Hepatic stellate cell (primary cell): ENCODE results near the gene TACC2.
"Not testable (repeated sequence)": the region's sequence is repeated elsewhere in the genome, so short reads cannot be mapped to it uniquely, and the experiment has no call there.

Source experiments
- DNase-seq: peaks from one replicate; pipeline ENCODE4 v3.0.0; 2011; ENCODE audit warnings: low spot score

The TACC2 gene

DNA sequence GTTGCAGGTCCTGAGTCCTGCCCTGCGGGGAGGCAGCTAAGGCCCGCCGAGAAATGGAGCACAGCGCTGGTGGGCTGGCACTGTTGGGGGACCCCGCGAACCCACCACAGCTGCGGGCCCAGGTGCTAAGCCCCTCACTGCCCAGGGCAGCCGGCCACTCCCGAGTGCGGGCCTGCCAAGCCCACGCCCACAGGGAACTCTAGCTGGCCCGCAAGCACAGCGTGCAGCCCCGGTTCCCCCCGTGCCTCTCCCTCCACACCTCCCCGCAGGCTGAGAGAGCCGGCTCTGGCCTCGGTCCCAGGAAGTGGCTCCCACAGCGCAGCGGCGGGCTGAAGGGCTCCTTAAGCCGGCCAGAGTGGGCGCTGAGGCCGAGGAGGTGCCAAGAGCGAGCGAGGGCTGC, 10.5 kb upstream of the TACC2 start:
- no peak for DNase-seq

DNA sequence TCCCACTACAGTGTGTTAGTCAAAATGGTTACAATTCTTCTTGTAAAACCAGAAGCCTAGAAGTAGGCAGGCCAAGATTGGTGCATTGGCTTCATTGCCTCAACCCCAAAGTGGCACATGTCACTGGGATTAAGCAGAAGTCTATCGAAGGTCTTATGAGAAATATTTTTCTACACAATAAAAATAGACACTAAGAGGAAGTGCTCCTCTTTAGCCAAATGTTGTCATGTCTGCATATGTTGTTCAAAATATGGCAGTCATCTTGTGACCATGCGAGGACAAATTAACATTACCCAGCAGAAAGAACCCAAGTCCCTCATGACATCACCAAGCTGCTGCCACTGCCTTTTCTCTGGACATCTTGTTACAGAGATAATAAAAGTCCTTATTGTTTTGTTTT, 7.6 kb upstream of the TACC2 start:
- DNase-seq = no peak

DNA sequence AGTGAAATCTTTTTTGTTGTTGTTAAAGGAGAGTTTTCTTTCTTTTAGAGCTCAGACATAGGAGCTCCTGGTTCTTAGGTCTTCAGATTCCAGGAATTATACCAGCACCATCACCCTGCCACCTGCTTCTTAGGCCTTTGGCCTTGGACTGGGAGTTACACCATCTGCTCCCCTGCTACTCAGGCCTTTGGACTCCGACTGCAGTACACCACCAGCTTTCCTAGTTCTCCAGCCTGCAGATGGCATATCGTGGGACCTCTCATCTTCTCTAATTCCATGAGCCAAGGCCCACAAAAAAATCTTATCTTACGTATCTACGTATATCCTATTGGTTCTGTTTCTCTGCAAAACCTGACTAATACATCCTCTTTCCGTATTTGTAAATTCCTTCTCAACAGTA, 5.1 kb upstream of the TACC2 start:
- DNase-seq = no peak

DNA sequence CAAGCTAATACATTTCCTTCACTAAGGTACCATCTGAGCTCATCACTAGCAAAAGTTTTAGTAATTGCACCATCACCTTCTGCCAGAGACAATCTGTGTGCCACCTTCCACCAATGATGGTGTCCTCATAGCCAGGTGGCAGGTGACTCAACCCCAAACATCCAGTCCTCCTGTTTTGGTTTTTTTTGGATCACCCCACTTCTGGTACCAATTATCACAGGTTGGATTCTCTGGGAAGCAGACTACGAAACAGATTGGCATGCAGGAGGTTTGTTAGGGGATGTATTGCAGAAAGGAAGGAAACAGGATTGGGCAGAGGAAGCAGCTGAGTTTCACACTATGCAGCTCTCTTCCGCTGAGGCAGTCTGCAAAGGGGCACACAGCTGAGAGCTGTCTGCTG, 4.5 kb upstream of the TACC2 start:
- no peak for DNase-seq

DNA sequence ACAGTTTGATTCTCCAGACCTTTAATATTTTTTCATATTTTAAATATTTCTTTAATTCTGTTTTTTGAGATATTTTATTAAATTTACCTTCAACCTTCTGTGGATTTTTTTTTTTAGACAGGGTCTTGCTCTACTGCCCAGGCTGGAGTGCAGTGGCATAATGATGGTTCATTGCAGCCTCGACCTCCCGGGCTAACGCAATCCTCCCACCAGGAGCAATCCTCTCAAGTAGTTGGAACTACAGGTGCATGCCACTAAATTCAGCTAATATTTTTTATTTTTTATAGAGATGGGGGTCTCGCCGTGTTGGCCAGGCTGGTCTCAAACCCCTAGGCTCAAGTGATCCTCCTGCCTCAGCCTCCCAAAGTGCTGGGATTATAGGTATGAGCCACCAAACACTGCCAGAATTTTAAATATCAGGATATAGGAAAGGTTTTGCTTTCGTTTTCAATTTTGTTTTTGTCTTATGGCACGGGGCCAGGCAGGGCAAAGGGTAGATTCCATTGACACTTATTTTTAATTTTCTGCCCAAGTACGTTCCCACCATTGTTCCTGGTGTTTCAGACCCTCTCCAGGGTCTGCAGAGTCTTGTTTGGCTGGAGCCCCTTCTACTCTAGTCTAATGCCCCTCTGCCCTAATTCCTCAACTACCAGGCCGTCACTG, 1.2 kb downstream of the TACC2 start:
- no peak for DNase-seq

DNA sequence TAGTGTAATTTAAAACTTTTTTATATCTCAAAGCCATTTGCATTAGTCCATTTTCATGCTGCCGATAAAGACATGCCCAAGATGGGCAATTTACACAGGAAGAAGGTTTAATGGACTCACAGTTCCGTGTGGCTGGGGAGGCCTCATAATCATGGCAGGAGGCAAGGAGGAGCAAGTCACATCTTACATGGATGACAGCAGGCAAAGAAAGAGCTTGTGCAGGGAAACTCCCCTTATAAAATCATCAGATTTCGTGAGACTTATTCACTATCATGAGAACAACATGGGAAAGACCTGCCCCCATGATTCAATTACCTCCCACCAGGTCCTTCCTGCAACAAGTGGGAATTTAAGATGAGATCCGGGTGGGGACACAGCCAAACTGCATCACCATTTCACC, 2.8 kb downstream of the TACC2 start:
- DNase-seq = not testable (repeated sequence)

DNA sequence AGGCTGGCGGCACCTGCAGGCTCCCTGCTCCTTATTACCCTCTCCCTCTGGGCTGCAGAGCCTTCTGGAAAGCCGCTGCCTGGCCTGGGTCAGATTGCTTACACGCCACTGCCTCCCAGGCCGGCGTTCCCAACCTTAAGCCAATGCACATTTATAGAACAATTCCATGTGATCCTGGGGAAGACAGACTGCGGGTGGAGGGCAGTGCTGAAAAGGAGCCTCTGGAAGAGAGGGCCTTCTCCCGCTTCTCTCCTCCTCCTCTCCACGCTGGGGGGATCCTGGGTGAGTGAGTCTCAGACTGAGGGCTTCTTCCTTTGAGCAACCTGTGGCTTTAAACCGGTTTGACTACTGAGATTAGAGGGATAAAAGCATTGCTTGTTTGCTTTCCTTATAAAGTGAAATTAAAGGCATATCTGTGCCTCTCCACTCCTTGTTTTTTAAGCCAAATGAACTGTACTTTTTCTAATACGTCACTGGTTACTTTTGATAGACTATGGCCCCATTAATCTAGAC, 5.5 kb downstream of the TACC2 start:
- no peak for DNase-seq

DNA sequence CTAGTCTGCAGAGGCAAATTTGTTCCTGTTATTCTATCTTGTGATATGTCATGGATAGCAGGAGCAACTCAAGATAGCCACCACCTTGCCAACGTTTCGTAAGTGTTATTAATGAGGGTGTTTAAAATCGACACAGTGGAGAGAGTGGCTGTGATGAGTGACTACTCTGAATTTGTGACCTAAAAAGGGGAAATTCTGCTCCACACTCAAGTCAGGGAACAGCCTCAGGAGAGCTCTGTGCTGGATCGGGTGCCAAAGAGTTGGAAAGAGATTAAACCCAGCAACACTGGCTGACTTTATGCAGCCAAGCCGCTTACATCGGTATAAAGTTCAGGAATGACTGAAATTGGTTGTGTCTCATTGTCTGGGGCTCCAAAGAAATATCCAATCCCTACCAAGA, 9.5 kb downstream of the TACC2 start:
- no peak for DNase-seq

DNA sequence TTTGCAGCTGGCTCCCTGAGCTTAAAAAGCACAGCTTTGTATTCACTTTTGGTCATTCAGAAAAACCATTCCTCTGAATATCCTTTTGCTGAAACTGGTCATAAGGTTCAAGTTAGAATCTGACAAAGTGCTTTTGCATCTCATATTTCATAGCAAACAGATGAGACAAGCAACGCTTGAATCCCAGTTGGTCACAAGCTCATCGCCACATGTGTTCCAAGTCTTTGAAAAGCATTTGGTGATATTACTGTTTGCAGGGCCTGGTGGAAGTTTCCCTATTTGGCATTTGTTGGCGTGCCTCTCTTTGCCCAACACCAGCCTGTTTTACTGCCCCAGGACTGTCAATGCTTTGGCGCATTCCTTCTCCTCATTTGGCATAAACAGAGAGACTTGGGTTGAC, 10.3 kb downstream of the TACC2 start:
- DNase-seq = no peak

DNA sequence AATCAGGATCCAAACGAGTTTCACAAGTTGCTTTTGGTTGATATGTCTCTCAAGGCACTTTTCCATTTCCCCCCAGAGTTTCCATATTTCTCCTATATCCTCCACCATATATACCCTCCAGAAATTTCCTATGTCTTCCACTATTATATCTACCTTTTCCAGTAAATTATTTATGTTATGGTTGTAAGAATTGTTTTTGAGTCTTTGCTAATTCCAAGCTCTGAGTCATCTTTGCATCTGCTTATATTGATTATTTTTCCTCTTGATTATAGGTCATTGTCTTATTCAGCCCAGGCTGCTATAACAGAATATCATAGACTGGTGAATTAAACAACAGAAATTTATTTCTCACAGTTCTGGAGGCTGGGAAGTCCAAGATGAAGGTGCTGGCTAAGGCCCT, 12.7 kb downstream of the TACC2 start:
- no peak for DNase-seq

DNA sequence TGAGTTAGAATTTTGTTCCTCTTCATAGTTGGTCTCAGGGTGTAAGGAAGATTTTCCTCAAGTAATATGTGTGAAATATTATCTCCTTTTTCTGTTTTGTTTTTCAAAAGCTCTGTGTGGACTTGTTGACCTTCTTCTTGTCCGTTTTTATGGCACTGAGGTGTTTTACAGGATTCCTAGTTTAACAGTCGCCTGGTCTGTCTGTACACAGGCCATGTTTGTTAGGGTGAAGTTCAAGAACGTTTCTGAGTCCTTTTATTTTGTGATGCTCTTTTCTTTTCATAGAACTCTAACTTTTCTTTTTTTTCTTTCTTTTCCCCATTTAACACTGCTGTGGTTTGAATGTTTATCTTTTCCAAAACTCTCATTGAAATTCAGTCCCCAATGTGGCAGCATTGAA, 18.5 kb downstream of the TACC2 start:
- DNase-seq = no peak

DNA sequence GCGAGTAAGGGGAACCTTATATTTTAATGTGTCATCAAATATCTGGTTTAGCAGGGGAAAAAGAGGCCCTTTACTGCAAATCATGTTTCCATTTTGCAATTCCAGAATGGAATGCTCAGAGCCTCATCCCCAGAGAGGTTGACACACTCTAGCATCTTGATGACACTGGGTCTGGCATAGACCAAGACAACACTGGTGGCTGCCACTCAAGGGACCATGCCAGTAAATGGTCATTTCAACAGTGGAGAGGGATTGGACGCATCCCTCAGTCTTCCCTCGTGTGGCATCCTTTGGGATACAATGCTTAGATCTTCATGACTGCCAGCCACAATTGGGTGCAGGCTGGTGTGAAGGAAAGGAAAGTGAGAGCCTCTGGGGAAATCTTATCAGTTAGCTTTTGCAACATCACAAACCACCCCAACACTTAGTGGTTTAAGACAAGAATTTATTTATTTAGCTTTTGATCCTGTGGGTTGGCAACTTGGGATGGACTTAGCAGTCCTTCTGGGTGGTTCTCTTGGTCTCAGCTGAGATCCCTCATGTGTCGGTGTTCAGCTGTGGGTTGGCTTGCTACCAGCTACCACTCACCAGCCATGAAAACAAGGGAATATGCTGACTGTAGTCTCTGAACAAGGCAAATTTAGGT, 21.6 kb downstream of the TACC2 start:
- no peak for DNase-seq

DNA sequence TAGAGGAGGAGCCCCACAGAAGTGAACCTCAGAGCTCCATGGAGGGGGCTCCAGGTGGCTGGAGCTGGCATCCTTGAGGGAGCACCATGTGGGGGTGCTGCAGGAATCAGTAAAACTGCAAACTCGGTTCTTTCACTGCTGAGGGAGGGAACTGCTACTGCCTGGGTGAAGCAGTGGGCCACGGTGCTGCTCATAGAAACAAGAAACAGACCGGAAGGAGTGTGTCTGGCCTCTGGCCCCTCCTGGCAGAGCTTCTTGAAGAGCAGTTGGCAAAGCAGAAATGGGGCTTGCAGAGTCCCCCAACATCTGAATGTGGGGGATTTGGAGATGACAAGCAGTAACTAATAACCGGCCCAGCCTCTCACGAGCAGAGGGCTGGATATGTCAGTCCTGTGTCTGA, 23.8 kb downstream of the TACC2 start:
- DNase-seq = no peak

DNA sequence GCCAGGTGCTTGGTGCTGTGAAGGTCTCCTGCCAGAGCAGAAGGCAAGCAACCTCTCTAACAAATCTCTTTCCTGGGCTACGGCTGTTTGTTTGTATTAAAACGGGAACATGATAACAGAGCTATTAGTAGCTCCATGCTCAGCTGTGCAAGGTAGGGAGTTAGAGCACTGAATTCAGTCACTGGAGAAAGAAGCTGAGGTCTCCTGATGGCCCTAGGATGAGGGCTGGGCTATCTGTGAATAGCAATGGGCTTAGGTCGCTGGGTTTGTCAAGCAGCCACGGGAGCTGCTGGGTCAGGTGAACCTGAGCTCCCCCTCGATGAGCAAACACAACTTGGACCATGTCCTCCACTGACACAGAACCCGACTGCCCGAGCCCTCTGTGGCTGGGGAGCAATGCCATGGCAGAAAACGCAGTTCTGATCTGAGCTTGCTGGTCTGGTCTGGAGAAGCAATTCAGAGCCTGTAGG, 24.4 kb downstream of the TACC2 start:
- no peak for DNase-seq

DNA sequence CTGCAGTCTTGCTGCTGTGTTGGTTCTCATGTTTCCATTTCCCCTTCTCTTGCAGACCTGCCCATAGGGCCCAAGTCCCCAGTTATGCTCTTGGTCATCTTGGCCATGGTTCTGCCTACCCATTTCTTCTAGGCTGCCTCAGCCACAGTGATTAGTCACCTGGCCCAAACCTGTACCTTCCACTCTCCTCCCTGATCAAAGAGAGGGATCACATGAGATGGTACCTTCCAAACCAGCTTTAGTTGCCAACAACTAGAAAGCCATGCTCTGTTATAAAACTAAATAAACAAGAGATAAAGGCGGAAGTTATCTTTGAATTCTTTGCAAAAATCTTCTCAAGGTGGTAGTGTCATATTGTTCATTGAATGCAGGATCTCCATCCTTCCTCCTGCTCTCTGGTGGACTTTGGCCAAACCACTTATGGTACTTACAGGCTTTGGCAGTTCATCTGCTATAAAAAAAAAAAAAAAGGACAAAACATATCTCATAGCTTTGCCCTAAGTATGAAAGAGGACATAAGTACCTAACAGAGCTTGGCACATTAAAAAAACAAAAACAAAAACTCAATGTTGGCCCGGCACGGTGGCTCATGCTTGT, 25.8 kb downstream of the TACC2 start:
- no peak for DNase-seq

DNA sequence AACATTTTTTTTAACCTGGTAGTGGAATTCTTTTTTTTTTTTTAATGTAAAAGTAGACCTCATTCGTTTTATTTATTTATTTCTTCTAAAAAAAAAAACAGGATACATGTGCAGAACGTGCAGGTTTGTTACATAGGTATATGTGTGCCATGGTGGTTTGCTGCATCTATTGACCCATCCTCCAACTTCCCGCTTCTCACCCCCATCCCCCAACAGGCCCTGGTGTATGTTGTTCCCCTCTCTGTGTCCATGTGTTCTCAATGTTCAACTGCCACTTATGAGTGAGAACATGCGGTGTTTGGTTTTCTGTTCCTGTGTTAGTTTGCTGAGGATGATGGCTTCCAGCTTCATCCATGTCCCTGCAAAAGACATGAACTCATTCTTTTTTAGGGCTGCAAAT, 29.0 kb downstream of the TACC2 start:
- not testable (repeated sequence) for DNase-seq

DNA sequence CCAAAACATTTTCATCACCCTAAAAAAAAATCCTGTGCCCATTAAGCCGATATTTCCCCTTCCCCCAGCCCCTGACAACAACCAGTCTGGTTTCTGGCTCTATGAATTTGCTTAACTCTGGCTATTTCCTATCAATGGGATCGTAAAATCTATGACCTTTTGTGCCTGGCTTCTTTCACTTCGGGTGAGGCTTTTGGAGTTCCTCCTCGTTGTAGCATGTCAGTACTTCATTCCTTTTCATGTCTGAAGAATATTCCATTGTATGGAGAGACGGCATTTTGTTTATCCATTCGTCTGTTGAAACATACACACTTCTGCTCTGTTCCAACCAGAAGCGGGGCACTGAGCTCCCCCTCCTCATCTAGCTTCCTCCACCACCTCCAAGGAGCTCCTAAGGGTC, 29.5 kb downstream of the TACC2 start:
- no peak for DNase-seq

DNA sequence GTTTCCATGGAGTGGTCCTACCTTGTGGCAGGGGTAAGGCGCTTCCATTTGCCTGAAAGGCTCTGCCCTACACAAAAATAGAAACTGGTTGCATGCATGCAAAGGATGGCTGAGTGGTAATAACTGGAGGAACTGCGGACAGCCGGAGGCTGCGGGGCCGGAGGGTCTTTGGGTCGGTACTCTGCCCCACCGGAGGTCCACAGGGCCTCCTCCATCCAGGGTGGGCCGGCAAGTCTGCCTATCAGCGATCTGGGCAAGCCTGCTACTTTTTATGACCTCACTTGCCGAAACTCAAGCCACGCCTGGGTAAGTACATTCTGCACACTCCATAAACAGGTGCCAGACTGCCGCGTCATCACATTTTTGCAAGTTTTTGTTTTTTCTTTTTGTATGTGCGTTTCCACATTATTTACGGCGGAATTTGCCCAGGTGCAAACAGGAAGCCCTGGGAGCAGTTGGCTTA, 30.0 kb downstream of the TACC2 start:
- DNase-seq = no peak

DNA sequence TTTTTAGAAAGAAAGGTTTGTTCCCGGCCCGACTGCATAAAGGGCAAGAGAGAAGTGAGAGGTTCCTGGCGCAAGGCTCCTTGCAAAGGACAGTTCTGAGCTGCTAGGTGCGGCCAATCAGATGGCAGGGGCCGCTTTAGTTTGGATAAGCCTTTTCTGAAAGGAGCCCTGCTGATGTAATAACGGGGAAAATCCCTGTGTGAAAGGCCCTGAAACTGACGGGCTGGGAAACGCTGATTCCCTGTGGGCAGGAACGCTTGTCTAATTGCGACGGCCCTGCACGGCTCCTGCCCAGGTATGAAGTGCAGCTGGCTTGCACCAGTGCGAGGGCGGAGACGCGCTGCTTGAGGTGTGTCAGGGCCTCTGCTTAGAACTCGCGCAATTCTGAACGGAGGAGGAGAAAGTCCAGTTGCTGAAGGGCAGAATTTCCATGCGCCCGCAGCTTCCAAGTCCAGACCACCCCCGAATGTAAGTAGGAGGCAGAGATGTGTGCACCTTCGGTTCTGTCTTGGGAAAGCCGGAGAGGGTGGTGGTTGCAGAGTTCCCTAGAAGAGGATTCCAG, 30.5 kb downstream of the TACC2 start:
- DNase-seq = no peak

DNA sequence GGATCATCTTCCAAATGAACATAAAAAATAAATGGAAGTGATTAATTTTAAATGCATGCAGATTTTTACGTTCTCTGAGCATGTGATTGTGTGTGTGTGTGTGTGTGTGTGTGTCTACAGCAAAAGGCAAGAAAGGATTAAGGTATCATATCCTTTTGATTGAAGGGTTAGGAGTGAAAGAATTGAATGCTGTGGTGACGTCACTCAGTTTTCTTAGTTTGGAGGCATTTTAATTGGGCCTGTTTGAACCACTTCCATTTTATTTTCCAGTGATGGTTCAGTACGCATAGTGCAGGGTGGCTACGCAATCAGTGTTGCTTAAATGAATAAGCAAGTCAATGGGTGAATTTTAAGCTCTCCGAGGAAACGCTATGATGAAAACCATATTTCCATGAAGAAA, 31.3 kb downstream of the TACC2 start:
- DNase-seq = no peak

DNA sequence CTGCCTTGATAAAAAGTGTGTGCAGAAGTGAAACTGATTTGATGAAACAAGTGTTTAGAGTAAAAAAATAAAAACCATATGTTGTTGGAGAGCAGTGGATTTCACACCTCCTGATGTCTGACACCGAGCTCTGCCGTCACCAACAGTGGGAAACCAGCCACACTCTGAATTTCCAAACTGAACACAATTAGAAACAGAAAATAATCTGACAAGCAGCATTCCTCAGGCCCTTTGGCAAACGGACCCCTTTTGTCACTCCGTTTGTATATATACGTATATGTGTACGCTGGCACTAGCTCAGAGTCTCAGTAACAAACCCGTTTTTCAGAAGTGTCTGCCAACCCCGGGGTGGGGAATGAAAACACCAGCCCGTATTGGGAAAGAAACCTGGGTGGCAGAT, 32.4 kb downstream of the TACC2 start:
- DNase-seq = no peak

DNA sequence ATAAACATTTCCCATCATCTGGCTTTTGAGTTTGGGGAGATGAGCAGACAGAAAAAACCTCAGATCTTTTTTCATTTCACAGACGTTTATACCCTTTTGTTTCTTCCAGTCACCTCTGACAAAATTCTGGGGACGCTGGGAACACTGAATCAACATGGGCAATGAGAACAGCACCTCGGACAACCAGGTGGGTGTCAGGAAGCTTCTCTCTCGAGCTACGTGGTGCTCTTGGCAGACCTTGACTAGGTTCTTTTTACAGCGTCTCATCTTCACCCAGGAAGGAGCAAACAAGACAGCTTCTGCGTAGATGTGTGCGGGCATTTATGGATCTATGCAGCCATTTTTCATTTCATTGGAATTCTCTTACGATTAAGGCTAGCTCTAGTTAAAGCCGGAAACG, 32.9 kb downstream of the TACC2 start:
- no peak for DNase-seq

DNA sequence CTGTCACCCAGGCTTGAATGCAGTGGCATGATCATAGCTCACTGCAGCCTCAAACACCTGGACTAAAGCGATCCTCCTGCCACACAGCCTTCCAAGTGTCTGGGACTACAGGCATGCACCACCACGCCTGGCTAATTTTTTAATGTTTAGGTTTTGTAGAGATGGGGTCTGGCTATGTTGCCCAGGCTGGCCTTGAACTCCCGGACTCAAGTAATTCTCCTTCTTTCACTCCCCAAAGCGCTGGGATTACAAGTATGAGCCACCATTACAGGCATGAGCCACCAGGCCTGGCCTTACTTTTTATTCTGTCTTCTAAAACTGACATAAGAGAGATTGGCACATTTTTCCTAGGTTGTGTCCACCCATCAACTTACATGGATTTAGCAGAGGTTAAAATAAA, 33.3 kb downstream of the TACC2 start:
- DNase-seq = no peak
